Prostate gland (tissue), 2 donors: ENCODE measurements around the gene COX6A1. TPM values are rescaled to one million over a fixed set of nuclear protein-coding genes. Genes with fewer than 3 reads are reported as not detected.

Experiments
- DNase-seq: peaks from one replicate; pipeline ENCODE4 v3.0.0-alpha.2; 2019; ENCODE audit warnings: low spot score
- H3K27ac ChIP-seq, 2 donors: fragments of 200-600 bp; sonication (generic); 2 replicates each; pipeline ENCODE4 v1.5.1; 2017 to 2019
- H3K27me3 ChIP-seq: fragments of 200-600 bp; sonication (generic); replicated peaks from 2 replicates; pipeline ENCODE4 v1.5.1; 2019; ENCODE audit not compliant: insufficient read depth
- H3K36me3 ChIP-seq, 2 donors: fragments of 200-600 bp; sonication (generic); 1 replicate in 1 of 2; 2 replicates in 1 of 2; pipeline versions ENCODE4 v1.5.1 to v1.8.1; 2017 to 2019
- H3K4me1 ChIP-seq: fragments of 200-600 bp; sonication (generic); replicated peaks from 2 replicates; pipeline ENCODE4 v1.5.1; 2019
- H3K4me3 ChIP-seq, 2 donors: fragments of 200-600 bp; sonication (generic); 2 replicates each; pipeline ENCODE4 v1.5.1; 2017 to 2019
- H3K9me3 ChIP-seq: fragments of 200-600 bp; sonication (generic); 2 replicates; pipeline ENCODE4 v1.5.1; 2017
- POLR2A ChIP-seq: fragments of 450-650 bp; IDR thresholded peaks from one replicate; pipeline ENCODE4 v1.6.1; 2016; ENCODE audit warnings: antibody characterized with exemption, mild to moderate bottlenecking
- POLR2AphosphoS5 ChIP-seq: sonication (generic); formaldehyde crosslinking; IDR thresholded peaks from one replicate; pipeline ENCODE4 v1.6.1; 2017; ENCODE audit warnings: antibody characterized with exemption
- WGBS: methylation state at CpG from one replicate; pipeline ENCODE4 v1.1.5; 2018; 5-methylcytosine and 5-hydroxymethylcytosine counted together
- intact Hi-C: fragments of 100-400 bp; cut with DNase I; formaldehyde crosslinking; loops from one replicate; pipeline ENCODE4 v1.14.2; 2022
- total RNA-seq, 2 donors: library from RNA; depleted of rRNA; stranded (reverse); fragments of >200 nt; gene quantifications; one replicate each; pipeline ENCODE4 v1.1.0, GENCODE V29; 2016
- TF ChIP-seq, protein P1 (sequence below), 4 experiments: fragments of 200-600 bp in 2 of 4; fragments of 450-650 bp in 2 of 4; sonication (generic) in 2 of 4; IDR thresholded peaks; 1 replicate in 3 of 4; 2 replicates in 1 of 4; pipeline ENCODE4 v1.5.1; 2016 to 2019; ENCODE audit warnings: antibody characterized with exemption in 4 of 4, mild to moderate bottlenecking in 2 of 4, moderate library complexity in 2 of 4

COX6A1 gene
- 100 to 1,000 TPM; 616 to 965 TPM for total RNA-seq

GRCh38 chr12:120437735-120438494, at the start of gene COX6A1:
COX6A1 (plus strand) TSS chr12:120438113; CDS start chr12:120438127, 14 bp downstream.
- peak; percentile 31 for TF ChIP-seq POLR2A
- TF ChIP-seq POLR2AphosphoS5, result peak; percentile 97
- TF ChIP-seq, protein P1, sequence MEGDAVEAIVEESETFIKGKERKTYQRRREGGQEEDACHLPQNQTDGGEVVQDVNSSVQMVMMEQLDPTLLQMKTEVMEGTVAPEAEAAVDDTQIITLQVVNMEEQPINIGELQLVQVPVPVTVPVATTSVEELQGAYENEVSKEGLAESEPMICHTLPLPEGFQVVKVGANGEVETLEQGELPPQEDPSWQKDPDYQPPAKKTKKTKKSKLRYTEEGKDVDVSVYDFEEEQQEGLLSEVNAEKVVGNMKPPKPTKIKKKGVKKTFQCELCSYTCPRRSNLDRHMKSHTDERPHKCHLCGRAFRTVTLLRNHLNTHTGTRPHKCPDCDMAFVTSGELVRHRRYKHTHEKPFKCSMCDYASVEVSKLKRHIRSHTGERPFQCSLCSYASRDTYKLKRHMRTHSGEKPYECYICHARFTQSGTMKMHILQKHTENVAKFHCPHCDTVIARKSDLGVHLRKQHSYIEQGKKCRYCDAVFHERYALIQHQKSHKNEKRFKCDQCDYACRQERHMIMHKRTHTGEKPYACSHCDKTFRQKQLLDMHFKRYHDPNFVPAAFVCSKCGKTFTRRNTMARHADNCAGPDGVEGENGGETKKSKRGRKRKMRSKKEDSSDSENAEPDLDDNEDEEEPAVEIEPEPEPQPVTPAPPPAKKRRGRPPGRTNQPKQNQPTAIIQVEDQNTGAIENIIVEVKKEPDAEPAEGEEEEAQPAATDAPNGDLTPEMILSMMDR (IDR thresholded peaks at IDR 0.05), result peak in 1 of 4 experiments; percentile 36
- Histone ChIP-seq H3K4me3 (peak within 1 kb of the TSS; percentile 63 to 87), H3K9me3 (no peaks in the 10 kb centered on the region), H3K27me3 (no peaks in the 10 kb centered on the region), H3K27ac (peak within 1 kb of the TSS; percentile 75 to 76), H3K36me3 (peaks cover 0 to 2% of the 10 kb centered on the region in 2 donors), H3K4me1 (no peaks in the 10 kb centered on the region)
- intact Hi-C loops, result no loop called here
- WGBS, result under 1% methylated on average over 59 of the region's 59 CpGs
- peak; percentile 98 for DNase-seq

- no peak for DNase-seq
- Histone ChIP-seq H3K27ac (no peak overlapping the region), H3K4me3 (no peak overlapping the region), H3K27me3 (no peaks in the 10 kb centered on the region), H3K36me3 (no peaks in the 10 kb centered on the region), H3K9me3 (no peaks in the 10 kb centered on the region), H3K4me1 (no peaks in the 10 kb centered on the region)
- TF ChIP-seq POLR2AphosphoS5 (no peak), POLR2A (no peak)
- TF ChIP-seq, protein P1 (IDR thresholded peaks at IDR 0.05), result no peak
- intact Hi-C loops, result no loop called here
- whole genome bisulfite sequencing, result 8% methylated on average over 23 of the region's 24 CpGs
Observed at GRCh38 chr12:120388691-120389481, 49.0 kb upstream of the COX6A1 start.

- Histone ChIP-seq H3K4me3 (no peak overlapping the region), H3K27me3 (no peaks in the 10 kb centered on the region), H3K27ac (no peak overlapping the region), H3K36me3 (no peaks in the 10 kb centered on the region), H3K4me1 (peaks cover 8% of the 10 kb centered on the region), H3K9me3 (no peaks in the 10 kb centered on the region)
- TF ChIP-seq POLR2AphosphoS5, result no peak
- TF ChIP-seq, protein P1 (IDR thresholded peaks at IDR 0.05), result no peak
- no peak for TF ChIP-seq POLR2A
- 100% methylated on average over 1 of the region's 1 CpG for WGBS
- DNase-seq, result no peak
- intact Hi-C loops, result no loop called here
Observed at GRCh38 chr12:120390540-120391120, 47.3 kb upstream of the COX6A1 start.

GRCh38 chr12:120394483-120395367, 43.2 kb upstream of the COX6A1 start:
- H3K4me3 ChIP-seq, result no peak overlapping the region
- 19% methylated on average over 18 of the region's 18 CpGs for WGBS
- no peaks in the 10 kb centered on the region for H3K9me3 ChIP-seq
- no peaks in the 10 kb centered on the region for H3K36me3 ChIP-seq
- intact Hi-C loops, result no loop called here
- no peaks in the 10 kb centered on the region for H3K27me3 ChIP-seq
- peak; percentile 53 for TF ChIP-seq POLR2A
- TF ChIP-seq, protein P1 (IDR thresholded peaks at IDR 0.05), result no peak
- TF ChIP-seq POLR2AphosphoS5, result peak; percentile 91
- H3K4me1 ChIP-seq, result peaks cover 8% of the 10 kb centered on the region
- H3K27ac ChIP-seq, result peak overlapping the region; percentile 79 to 90
- peak; percentile 87 for DNase-seq
